HL-60 (cell line): ENCODE measurements around the gene ZFP64.

Experiments used
- DNase-seq, 2 experiments: peaks; one replicate each; pipeline ENCODE4 v3.0.0-alpha.2; 2010 to 2020; ENCODE audit warnings: low read depth in 1 of 2, low spot score in 1 of 2
- H3K27ac ChIP-seq: fragments of 250-450 bp; sonication (Bioruptor Pico); replicated peaks from 2 replicates; pipeline ENCODE4 v1.5.1; 2020; ENCODE audit warnings: mild to moderate bottlenecking, moderate library complexity
- H3K27me3 ChIP-seq: fragments of 250-450 bp; sonication (Bioruptor Pico); 2 replicates; pipeline ENCODE4 v1.5.1; 2021; ENCODE audit warnings: mild to moderate bottlenecking, moderate library complexity; ENCODE audit not compliant: insufficient read depth, poor library complexity, severe bottlenecking
- H3K4me3 ChIP-seq: replicated peaks from 2 replicates; pipeline ENCODE4 v1.5.1; 2011; ENCODE audit warnings: mild to moderate bottlenecking, control low read depth, low read length; ENCODE audit not compliant: insufficient read depth
- CTCF ChIP-seq: IDR thresholded peaks from one replicate; pipeline ENCODE4 v1.5.1; 2011; ENCODE audit warnings: low read length, control low read depth, inconsistent platforms; ENCODE audit not compliant: insufficient read depth
- GABPA ChIP-seq: IDR thresholded peaks from 2 replicates; pipeline ENCODE4 v1.6.1; 2012; ENCODE audit warnings: low read depth
- POLR2AphosphoS5 ChIP-seq: IDR thresholded peaks from 2 replicates; pipeline ENCODE4 v1.6.1; 2012; ENCODE audit warnings: low read depth
- REST ChIP-seq: IDR thresholded peaks from 2 replicates; pipeline ENCODE4 v1.6.1; 2012; ENCODE audit warnings: low read depth; ENCODE audit not compliant: insufficient replicate concordance
- SPI1 ChIP-seq: IDR thresholded peaks from 2 replicates; pipeline ENCODE4 v1.6.1; 2012; ENCODE audit warnings: low read depth, mild to moderate bottlenecking, borderline replicate concordance

The ZFP64 gene

GRCh38 chr20:52154575-52154974 is 37.0 kb downstream of the ZFP64 start:
- no peaks in the 10 kb centered on the region for H3K27me3 ChIP-seq
- H3K27ac ChIP-seq = no peak overlapping the region
- TF ChIP-seq CTCF (no peak), GABPA (no peak), SPI1 (no peak), POLR2AphosphoS5 (no peak), REST (no peak)
- no peak overlapping the region for H3K4me3 ChIP-seq
- no peak for DNase-seq

DNA sequence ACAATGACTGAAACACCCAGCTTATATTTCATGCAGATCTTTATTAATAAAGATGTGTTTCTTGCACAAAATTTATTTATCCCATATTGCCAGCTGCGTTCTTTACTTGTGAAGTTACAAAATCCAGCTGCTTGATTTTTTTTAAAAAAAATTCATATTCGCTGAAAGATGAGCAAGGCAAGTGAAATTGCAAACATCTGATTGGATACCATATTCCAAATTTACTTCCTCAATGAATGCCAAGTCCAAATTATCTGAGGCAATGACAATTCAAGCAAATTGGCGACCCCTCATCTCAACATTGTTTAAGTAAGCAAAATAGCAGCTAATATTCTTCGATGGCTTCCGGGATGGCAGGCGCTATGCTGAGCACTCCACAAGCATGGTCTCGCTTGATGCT is 37.7 kb downstream of the ZFP64 start:
- H3K4me3 ChIP-seq = no peak overlapping the region
- H3K27ac ChIP-seq = no peak overlapping the region
- H3K27me3 ChIP-seq = no peaks in the 10 kb centered on the region
- no peak for TF ChIP-seq REST
- no peak for TF ChIP-seq SPI1
- TF ChIP-seq CTCF = no peak
- no peak for TF ChIP-seq POLR2AphosphoS5
- no peak for TF ChIP-seq GABPA
- no peak for DNase-seq

GRCh38 chr20:52152921-52153320 is 38.7 kb downstream of the ZFP64 start:
- TF ChIP-seq REST (no peak), SPI1 (no peak), GABPA (no peak), POLR2AphosphoS5 (no peak), CTCF (no peak)
- no peak overlapping the region for H3K27ac ChIP-seq
- no peak for DNase-seq
- H3K27me3 ChIP-seq = no peaks in the 10 kb centered on the region
- no peak overlapping the region for H3K4me3 ChIP-seq
